Psoas muscle (tissue), 8 donors: ENCODE data around the gene ATP5F1D. TPM values are rescaled to one million over a fixed set of nuclear protein-coding genes. Genes with fewer than 3 reads are reported as not detected.

Experiments used
- ATAC-seq, 4 donors: fragments of 200-7000 bp; cut with Tn5 transposase; one replicate each; pipeline ENCODE4 v1.9.1; 2020; ENCODE audit warnings: moderate library complexity in 3 of 4, mild to moderate bottlenecking in 2 of 4
- DNase-seq, 2 donors: peaks; one replicate each; pipeline ENCODE4 v3.0.0-alpha.2; 2020
- H3K27ac ChIP-seq: fragments of 200-600 bp; one replicate; pipeline ENCODE4 v1.8.0; 2022
- H3K27me3 ChIP-seq, 3 donors: fragments of 200-600 bp in 1 of 3; one replicate each; pipeline versions ENCODE4 v1.6.1 to v1.8.0; 2013 to 2022; ENCODE audit warnings: low read length in 2 of 3, mild to moderate bottlenecking in 2 of 3, moderate library complexity in 1 of 3; ENCODE audit not compliant: insufficient read depth in 3 of 3
- H3K36me3 ChIP-seq, 2 donors: fragments of 200-600 bp in 1 of 2; one replicate each; pipeline versions ENCODE4 v1.6.1 to v1.8.0; 2013 to 2022; ENCODE audit warnings: low read depth in 1 of 2, mild to moderate bottlenecking in 1 of 2, moderate library complexity in 1 of 2; ENCODE audit not compliant: insufficient read depth in 1 of 2
- H3K4me1 ChIP-seq: fragments of 200-600 bp; one replicate; pipeline ENCODE4 v1.8.0; 2022
- H3K4me3 ChIP-seq: fragments of 200-600 bp; one replicate; pipeline ENCODE4 v1.8.0; 2022; ENCODE audit warnings: mild to moderate bottlenecking
- H3K9me3 ChIP-seq: fragments of 200-600 bp; one replicate; pipeline ENCODE4 v1.8.0; 2022
- WGBS, 3 donors: extraction: QIAGEN DNeasy Blood & Tissue Kit; methylation state at CpG; one replicate each; pipeline versions ENCODE4 v1.1.6 to v1.1.7; 2013; 5-methylcytosine and 5-hydroxymethylcytosine counted together
- intact Hi-C, 2 donors: fragments of 100-400 bp; cut with DNase I; formaldehyde crosslinking; loops; one replicate each; pipeline versions ENCODE4 v1.11.0 to v1.14.2; 2022
- polyA plus RNA-seq, 3 donors: library from polyadenylated mRNA; stranded (reverse); fragments of 200-250 nt; gene quantifications; one replicate each; pipeline ENCODE4 v1.2.3, GENCODE V29; 2013
- total RNA-seq, 4 donors: library from RNA; stranded (reverse); fragmentation: NEBNext Ultra II Directional in 2 of 4; extraction: Animal tissue kit (Norgen Biotek cat#: 25700) in 2 of 4; gene quantifications; one replicate each; pipeline versions ENCODE4 v1.2.1 to v1.2.4, GENCODE V29; 2021 to 2023
- TF ChIP-seq, protein P1 (sequence below): fragments of 200-600 bp; IDR thresholded peaks from one replicate; pipeline ENCODE4 v1.8.0; 2022; ENCODE audit warnings: antibody characterized with exemption
- donor health status: healthy with polysubstance abuse.
- donor health status: DM: no; HTN: no; CAD: no; lungs with moderate emphysema.
- donor health status: Bipolar disorder and iron deficiency.
- donor health status: healthy.
- donor health status: DM: yes; HTN: yes; CAD: no.
- donor health status: DM: no; HTN: no; CAD: no.
- donor health status: DM: no; HTN: no; CAD: no.
- donor health status: DM: yes; HTN: yes; CAD: no.

ATP5F1D gene
- total and polyA plus RNA-seq, 7 donors, result 310 to 858 (median 509) TPM

DNA sequence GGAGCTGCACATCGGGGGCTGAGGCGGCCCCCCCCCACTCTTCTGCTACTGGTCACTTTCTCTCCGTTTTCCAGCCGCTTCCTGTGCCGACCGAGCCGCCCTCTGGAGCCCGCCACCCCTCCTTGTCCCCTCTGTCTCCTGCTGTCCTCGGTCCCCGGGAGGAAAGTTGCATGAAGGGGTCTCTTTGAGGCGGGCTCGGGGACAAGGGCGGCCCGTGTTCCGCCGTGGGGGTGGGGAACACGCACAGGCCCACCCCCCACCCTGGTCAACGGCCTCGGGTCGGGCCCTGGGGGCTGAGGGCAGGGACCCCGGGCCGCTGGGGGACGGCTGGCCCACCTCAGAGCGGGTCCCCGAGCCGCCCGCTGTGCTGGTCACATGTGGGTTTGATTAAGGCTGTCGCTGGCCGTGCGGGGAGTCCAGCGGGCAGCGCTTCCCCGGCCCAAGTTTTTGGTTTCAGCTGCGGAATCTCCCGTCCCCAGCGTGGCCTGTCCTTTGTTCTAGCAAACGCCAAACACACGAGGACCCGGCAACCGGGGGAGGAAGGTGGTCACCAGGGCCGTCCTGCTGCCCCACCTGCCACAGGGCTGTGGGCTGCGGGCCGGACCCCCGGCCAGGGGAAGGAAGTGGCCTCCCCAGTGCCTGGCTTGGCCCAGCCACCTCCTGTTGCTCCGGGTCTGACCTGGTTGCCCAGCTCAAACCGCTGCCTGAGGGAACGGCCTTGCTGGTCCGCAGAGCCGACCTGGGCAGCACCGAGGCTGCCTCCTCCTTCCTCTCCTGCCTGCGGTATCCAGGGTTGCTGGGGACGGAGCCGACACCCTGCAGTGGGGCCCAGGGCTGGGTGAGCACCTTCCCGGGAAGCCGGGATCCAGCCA is 46.0 kb downstream of the ATP5F1D start:
- ATAC-seq (no peak), DNase-seq (no peak)
- 35 to 39% (median 38%) methylated on average over 45 to 55 of the region's 55 CpGs for WGBS, 3 donors
- Histone ChIP-seq H3K9me3 (no peaks in the 10 kb centered on the region), H3K27me3 (peaks cover 0 to 74% (median 38%) of the 10 kb centered on the region in 3 donors), H3K27ac (no peak overlapping the region), H3K36me3 (no peaks in the 10 kb centered on the region), H3K4me3 (no peak overlapping the region), H3K4me1 (peaks cover 5% of the 10 kb centered on the region)
- intact Hi-C loops, result loop anchor here (10.0 kb wide), 2 partner anchors 157 to 237 kb away; partner anchors contain the start of gene PLK5 (in 1 of the 2)
- TF ChIP-seq, protein P1, sequence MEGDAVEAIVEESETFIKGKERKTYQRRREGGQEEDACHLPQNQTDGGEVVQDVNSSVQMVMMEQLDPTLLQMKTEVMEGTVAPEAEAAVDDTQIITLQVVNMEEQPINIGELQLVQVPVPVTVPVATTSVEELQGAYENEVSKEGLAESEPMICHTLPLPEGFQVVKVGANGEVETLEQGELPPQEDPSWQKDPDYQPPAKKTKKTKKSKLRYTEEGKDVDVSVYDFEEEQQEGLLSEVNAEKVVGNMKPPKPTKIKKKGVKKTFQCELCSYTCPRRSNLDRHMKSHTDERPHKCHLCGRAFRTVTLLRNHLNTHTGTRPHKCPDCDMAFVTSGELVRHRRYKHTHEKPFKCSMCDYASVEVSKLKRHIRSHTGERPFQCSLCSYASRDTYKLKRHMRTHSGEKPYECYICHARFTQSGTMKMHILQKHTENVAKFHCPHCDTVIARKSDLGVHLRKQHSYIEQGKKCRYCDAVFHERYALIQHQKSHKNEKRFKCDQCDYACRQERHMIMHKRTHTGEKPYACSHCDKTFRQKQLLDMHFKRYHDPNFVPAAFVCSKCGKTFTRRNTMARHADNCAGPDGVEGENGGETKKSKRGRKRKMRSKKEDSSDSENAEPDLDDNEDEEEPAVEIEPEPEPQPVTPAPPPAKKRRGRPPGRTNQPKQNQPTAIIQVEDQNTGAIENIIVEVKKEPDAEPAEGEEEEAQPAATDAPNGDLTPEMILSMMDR, result no peak

DNA sequence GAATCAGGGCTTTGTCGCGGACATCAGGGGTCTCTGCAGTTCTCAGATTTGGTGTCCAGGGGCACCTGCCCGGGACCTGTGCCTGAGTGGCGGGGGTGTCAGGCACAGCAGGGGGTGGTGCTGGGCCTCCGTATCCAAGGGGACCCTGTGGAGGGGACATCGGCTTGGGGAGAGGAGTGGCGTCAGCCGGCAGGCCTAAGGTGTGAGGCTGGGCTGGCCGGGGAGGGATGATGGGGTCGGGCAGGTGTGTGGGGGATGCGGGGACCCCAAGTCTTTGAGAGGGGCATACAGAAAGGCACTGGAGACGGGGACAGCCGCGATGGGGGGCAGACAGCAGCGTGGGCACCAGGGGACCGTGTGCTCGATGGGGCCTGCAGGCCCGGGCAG is 46.7 kb downstream of the ATP5F1D start:
- Histone ChIP-seq H3K4me3 (no peak overlapping the region), H3K4me1 (peaks cover 5% of the 10 kb centered on the region), H3K9me3 (no peaks in the 10 kb centered on the region), H3K27ac (no peak overlapping the region), H3K27me3 (peaks cover 0 to 80% (median 38%) of the 10 kb centered on the region in 3 donors), H3K36me3 (no peaks in the 10 kb centered on the region)
- TF ChIP-seq, protein P1, result no peak
- DNase-seq (no peak), ATAC-seq (no peak)
- intact Hi-C loops, result loop anchor here (10.0 kb wide), 2 partner anchors 157 to 237 kb away; partner anchors contain the start of gene PLK5 (in 1 of the 2)
- 84% methylated on average over 16 to 18 of the region's 18 CpGs for WGBS, 3 donors

DNA sequence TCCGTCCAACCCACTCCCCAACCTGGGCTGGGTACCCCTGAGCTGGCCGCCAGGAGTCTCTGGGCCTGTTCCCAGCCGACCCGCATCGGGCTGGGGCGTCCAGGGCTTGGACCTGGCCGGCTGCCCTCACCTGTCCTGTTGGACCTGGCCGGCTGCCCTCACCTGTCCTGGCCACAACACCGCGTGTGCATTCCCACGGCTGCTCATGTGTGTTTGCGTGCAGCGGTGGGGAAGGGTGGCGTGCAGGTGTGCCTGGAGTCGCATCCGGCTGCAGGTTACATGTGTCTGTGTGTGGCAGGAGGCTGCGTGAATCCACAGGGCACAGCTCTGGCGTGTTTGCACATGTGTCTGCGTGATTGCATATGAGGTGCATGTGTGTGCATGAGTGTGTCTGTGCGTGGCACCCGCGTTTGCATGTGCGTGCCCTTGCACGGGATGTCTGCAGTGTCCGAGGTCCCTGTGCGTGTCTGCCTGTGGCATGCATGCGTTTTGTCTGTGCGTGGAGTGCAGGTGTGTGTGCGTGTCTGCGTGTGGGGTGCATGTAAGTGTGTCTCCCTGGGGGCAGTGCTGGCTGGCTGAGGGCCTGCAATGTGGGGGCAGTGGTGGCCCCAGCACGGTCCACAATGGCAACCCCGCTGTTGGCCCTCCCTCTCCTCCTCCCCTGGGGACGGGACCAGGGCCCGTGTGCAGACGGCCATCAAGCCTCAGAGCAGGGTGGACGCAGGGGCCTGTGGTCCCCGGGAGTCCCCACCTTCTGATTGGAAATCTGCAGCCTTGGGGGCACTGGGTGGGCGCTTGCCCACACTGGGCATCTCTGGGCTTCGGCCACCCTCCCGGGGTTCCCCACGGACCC is 47.5 kb downstream of the ATP5F1D start:
- H3K4me1 ChIP-seq, result peaks cover 5% of the 10 kb centered on the region
- intact Hi-C loops, result loop anchor here (10.0 kb wide), 2 partner anchors 156 to 236 kb away; partner anchors contain the start of gene PLK5 (in 1 of the 2)
- H3K4me3 ChIP-seq, result no peak overlapping the region
- TF ChIP-seq, protein P1, result no peak
- H3K36me3 ChIP-seq, result no peaks in the 10 kb centered on the region
- no peak for DNase-seq
- WGBS, 3 donors, result 79 to 83% (median 83%) methylated on average over 36 to 41 of the region's 41 CpGs
- no peak overlapping the region for H3K27ac ChIP-seq
- ATAC-seq, result no peak
- H3K9me3 ChIP-seq, result no peaks in the 10 kb centered on the region
- H3K27me3 ChIP-seq, result peaks cover 0 to 84% (median 38%) of the 10 kb centered on the region in 3 donors

DNA sequence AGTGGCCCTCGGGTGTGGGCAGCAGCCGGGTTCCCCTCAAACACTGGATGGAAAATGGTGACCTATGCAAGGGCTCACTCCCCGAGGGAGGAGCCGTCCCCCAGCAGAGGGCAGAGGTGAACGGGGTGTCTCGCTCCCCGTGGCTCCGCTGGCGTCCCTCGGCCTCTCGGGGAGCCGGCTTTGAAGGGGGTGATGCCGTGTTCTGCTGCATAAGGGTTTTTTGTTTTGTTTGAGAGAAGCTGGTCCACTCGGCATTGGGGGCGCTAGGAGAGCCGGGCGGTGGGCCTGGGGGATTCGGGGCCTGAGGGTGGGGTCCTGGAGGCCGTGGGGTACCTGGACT is 48.1 kb downstream of the ATP5F1D start:
- no peak overlapping the region for H3K4me3 ChIP-seq
- H3K27ac ChIP-seq, result no peak overlapping the region
- no peaks in the 10 kb centered on the region for H3K36me3 ChIP-seq
- no peaks in the 10 kb centered on the region for H3K9me3 ChIP-seq
- H3K4me1 ChIP-seq, result peaks cover 5% of the 10 kb centered on the region
- TF ChIP-seq, protein P1, result no peak
- peaks cover 0 to 84% (median 38%) of the 10 kb centered on the region in 3 donors for H3K27me3 ChIP-seq
- intact Hi-C loops, result loop anchor here (10.0 kb wide), 2 partner anchors 155 to 235 kb away; partner anchors contain the start of gene PLK5 (in 1 of the 2)
- ATAC-seq (no peak), DNase-seq (no peak)
- 68 to 78% (median 73%) methylated on average over 17 to 19 of the region's 19 CpGs for WGBS, 3 donors
